GM21737 (cell line): ENCODE results near the gene MPND.

Experiments
- ATAC-seq: cut with Tn5 transposase; IDR thresholded peaks from one replicate; pipeline ENCODE4 v1.9.1; 2021; ENCODE audit warnings: mild to moderate bottlenecking, moderate library complexity; ENCODE audit not compliant: unreplicated experiment

The MPND gene

DNA sequence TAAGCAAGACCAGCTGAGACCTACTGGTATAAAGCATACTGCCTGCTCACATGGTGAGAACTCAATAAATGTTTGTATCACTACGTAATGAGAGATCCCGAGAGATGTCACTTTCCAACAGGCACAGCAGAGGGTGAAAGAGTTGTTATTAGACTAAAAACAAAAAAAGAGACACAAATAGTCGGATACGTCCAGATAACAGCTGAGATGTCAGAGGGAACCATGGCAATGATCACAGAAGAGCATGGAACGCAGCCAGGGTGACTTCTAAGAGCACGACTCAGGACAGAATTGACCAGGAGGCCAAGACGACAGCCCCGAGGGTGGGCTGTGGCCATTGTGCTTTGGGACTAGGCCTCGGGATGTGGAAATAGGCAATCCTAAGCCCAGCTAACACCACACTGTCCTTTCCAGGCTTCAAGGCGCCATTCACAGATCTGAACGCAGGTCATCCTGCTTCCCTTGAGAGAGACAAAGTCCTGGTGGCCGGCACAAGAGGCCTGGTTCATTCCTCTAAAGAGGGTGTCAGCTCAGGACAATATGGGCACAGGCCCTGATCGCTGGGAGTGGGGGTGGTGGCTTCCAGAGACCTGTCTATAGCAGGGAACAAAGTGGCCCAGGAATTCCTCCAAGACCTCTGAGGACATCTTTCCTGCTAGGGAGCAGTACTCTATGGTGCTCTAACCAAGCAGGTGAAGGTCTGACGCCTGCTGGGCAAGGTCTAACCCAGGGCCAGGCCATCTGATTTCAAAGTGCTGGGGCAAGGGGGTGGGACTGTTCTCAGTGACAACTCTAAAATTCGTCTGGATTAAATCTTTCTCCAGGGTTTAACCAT lies 53.8 kb downstream of the MPND start:
- ATAC-seq = no peak

GRCh38 chr19:4399812-4400134 lies 56.4 kb downstream of the MPND start:
- no peak for ATAC-seq

GRCh38 chr19:4400135-4400936 lies 57.0 kb downstream of the MPND start, which contains the start of gene SH3GL1:
SH3GL1 (minus strand) TSS chr19:4400547; CDS start chr19:4400368, 179 bp downstream.
- ATAC-seq = peak; percentile 57

DNA sequence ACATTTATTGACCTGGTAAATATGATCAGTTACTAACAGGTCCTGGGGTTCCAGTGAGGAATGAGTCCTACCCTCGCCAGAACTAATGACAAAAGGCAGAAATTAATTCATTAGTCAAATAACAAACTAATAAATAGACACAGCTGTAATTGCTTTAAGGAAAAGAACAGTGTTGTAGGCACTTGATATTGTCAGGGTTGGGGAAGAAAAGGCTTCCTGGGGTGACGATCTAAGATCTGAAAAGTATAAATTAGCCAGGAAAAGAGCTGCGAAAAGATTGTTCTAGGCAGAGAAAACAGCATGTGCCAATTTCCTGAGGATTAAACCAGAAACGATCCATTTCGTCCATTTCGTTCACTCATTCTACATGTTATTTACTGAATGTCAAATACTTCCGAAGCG lies 58.4 kb downstream of the MPND start:
- no peak for ATAC-seq

GRCh38 chr19:4402171-4403004 lies 59.0 kb downstream of the MPND start, which contains the start of gene CHAF1A:
CHAF1A (plus strand) TSS chr19:4402640; CDS start chr19:4402763, 123 bp downstream.
- ATAC-seq = peak; percentile 68

DNA sequence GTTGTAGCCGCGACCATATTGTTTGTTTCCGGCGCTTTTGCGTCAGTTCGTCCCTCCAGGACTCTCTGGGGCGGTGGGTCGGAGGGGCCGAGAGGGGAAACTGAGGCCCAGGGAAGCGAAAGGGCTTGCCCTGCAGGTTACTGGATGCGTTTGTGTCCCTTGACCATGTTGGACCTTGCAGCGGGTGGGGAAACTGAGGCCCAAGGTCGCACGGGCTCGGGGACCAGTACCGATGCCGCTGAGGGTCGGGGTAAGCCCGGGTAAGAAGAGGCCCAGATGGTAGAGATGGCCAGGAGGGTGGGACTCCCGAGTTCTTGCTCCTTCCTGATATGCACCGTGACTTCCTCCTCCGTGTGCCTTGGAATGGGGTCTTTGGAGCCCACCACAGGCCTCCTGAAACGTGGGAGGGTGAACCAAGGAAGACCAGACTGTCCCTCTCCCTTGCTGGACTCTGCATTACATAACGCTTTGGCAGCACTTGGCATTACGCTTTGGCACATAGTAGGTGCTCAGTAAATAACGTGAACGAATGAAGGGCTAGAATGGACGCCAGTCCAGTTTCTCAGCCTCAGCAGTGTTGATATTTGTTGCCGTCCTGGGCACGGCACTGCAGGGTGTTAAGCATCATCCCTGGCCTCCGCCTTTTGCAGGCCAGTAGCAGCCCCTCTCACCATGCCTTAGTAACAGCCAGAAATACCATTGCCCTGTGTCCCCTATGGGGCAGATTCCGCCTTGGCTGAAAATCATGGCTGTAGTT lies 59.8 kb downstream of the MPND start:
- ATAC-seq = no peak

GRCh38 chr19:4405977-4406376 lies 62.6 kb downstream of the MPND start:
- no peak for ATAC-seq

GRCh38 chr19:4406626-4407025 lies 63.3 kb downstream of the MPND start:
- no peak for ATAC-seq

- ATAC-seq = no peak
Measured at GRCh38 chr19:4409123-4409933, 66.0 kb downstream of the MPND start.
